Activated T-cell treated with anti-CD3 and anti-CD28 coated beads, Interleukin-2, amount 50 U/mL, for 24 hours (primary cell): ENCODE measurements around the gene SMIM11.

Source experiments
- DNase-seq: peaks from one replicate; pipeline ENCODE4 v3.0.0-alpha.2; 2020
- H3K27ac Mint-ChIP-seq: 2 replicates; pipeline ENCODE4 v1.8.0; 2020; ENCODE audit warnings: mild to moderate bottlenecking, mixed read lengths
- H3K27me3 Mint-ChIP-seq: 2 replicates; pipeline ENCODE4 v1.8.0; 2020; ENCODE audit warnings: mixed read lengths
- H3K36me3 Mint-ChIP-seq: 2 replicates; pipeline ENCODE4 v1.8.0; 2020; ENCODE audit warnings: low read depth, mixed read lengths
- H3K4me1 Mint-ChIP-seq: 2 replicates; pipeline ENCODE4 v1.8.0; 2020; ENCODE audit warnings: low read depth, mixed read lengths
- H3K4me3 Mint-ChIP-seq: 2 replicates; pipeline ENCODE4 v1.8.0; 2020; ENCODE audit warnings: mild to moderate bottlenecking, moderate library complexity, mixed read lengths
- H3K9me3 Mint-ChIP-seq: 2 replicates; pipeline ENCODE4 v1.8.0; 2020; ENCODE audit warnings: mixed read lengths

Gene SMIM11

GRCh38 chr21:34345091-34345871 lies 30.0 kb upstream of the SMIM11 start:
- H3K27me3 Mint-ChIP-seq = no peaks in the 10 kb centered on the region
- H3K36me3 Mint-ChIP-seq = no peaks in the 10 kb centered on the region
- no peak overlapping the region for H3K4me3 Mint-ChIP-seq
- no peak overlapping the region for H3K27ac Mint-ChIP-seq
- no peaks in the 10 kb centered on the region for H3K9me3 Mint-ChIP-seq
- DNase-seq = no peak
- H3K4me1 Mint-ChIP-seq = peaks cover 8% of the 10 kb centered on the region

GRCh38 chr21:34345892-34346291 lies 29.4 kb upstream of the SMIM11 start:
- Mint-ChIP-seq H3K4me1 (peaks cover 4% of the 10 kb centered on the region), H3K27ac (no peak overlapping the region), H3K36me3 (no peaks in the 10 kb centered on the region), H3K9me3 (no peaks in the 10 kb centered on the region), H3K4me3 (no peak overlapping the region), H3K27me3 (no peaks in the 10 kb centered on the region)
- DNase-seq = no peak

- no peak for DNase-seq
- Mint-ChIP-seq H3K4me3 (no peak overlapping the region), H3K4me1 (peaks cover 7% of the 10 kb centered on the region), H3K9me3 (no peaks in the 10 kb centered on the region), H3K36me3 (no peaks in the 10 kb centered on the region), H3K27ac (no peak overlapping the region), H3K27me3 (no peaks in the 10 kb centered on the region)
Observed at GRCh38 chr21:34348890-34349519, 26.3 kb upstream of the SMIM11 start.

- Mint-ChIP-seq H3K4me1 (peaks cover 7% of the 10 kb centered on the region), H3K27ac (no peak overlapping the region), H3K9me3 (no peaks in the 10 kb centered on the region), H3K36me3 (no peaks in the 10 kb centered on the region), H3K4me3 (no peak overlapping the region), H3K27me3 (peaks cover 16% of the 10 kb centered on the region)
- no peak for DNase-seq
Observed at GRCh38 chr21:34351786-34352241, 23.5 kb upstream of the SMIM11 start.

GRCh38 chr21:34352556-34352955 lies 22.8 kb upstream of the SMIM11 start:
- Mint-ChIP-seq H3K4me3 (no peak overlapping the region), H3K36me3 (no peaks in the 10 kb centered on the region), H3K27ac (no peak overlapping the region), H3K9me3 (no peaks in the 10 kb centered on the region), H3K4me1 (peaks cover 7% of the 10 kb centered on the region), H3K27me3 (peaks cover 22% of the 10 kb centered on the region)
- DNase-seq = no peak

GRCh38 chr21:34353182-34353581 lies 22.1 kb upstream of the SMIM11 start:
- Mint-ChIP-seq H3K9me3 (no peaks in the 10 kb centered on the region), H3K27me3 (peaks cover 23% of the 10 kb centered on the region), H3K27ac (no peak overlapping the region), H3K4me3 (no peak overlapping the region), H3K4me1 (peaks cover 2% of the 10 kb centered on the region), H3K36me3 (no peaks in the 10 kb centered on the region)
- no peak for DNase-seq

- no peaks in the 10 kb centered on the region for H3K36me3 Mint-ChIP-seq
- peaks cover 2% of the 10 kb centered on the region for H3K4me1 Mint-ChIP-seq
- no peak overlapping the region for H3K4me3 Mint-ChIP-seq
- peaks cover 3% of the 10 kb centered on the region for H3K9me3 Mint-ChIP-seq
- no peak overlapping the region for H3K27ac Mint-ChIP-seq
- peaks cover 29% of the 10 kb centered on the region for H3K27me3 Mint-ChIP-seq
- DNase-seq = no peak
Observed at GRCh38 chr21:34354836-34355235, 20.5 kb upstream of the SMIM11 start.

- Mint-ChIP-seq H3K27ac (no peak overlapping the region), H3K27me3 (peaks cover 29% of the 10 kb centered on the region), H3K36me3 (no peaks in the 10 kb centered on the region), H3K4me3 (no peak overlapping the region), H3K9me3 (peaks cover 3% of the 10 kb centered on the region), H3K4me1 (peaks cover 2% of the 10 kb centered on the region)
- no peak for DNase-seq
Observed at GRCh38 chr21:34355570-34355969, 19.7 kb upstream of the SMIM11 start.

- Mint-ChIP-seq H3K36me3 (no peaks in the 10 kb centered on the region), H3K27ac (no peak overlapping the region), H3K4me3 (no peak overlapping the region), H3K4me1 (peaks cover 8% of the 10 kb centered on the region), H3K9me3 (peaks cover 3% of the 10 kb centered on the region), H3K27me3 (peaks cover 38% of the 10 kb centered on the region)
- no peak for DNase-seq
Observed at GRCh38 chr21:34357889-34358288, 17.4 kb upstream of the SMIM11 start.

GRCh38 chr21:34358866-34359265 lies 16.4 kb upstream of the SMIM11 start:
- peaks cover 40% of the 10 kb centered on the region for H3K27me3 Mint-ChIP-seq
- DNase-seq = no peak

GRCh38 chr21:34360488-34361241 lies 14.6 kb upstream of the SMIM11 start:
- Mint-ChIP-seq H3K27me3 (peaks cover 32% of the 10 kb centered on the region), H3K4me3 (no peak overlapping the region), H3K4me1 (peaks cover 6% of the 10 kb centered on the region), H3K36me3 (no peaks in the 10 kb centered on the region), H3K27ac (no peak overlapping the region), H3K9me3 (peaks cover 3% of the 10 kb centered on the region)
- DNase-seq = no peak

More at GRCh38 chr21:34358866-34359265, 16.4 kb upstream of the SMIM11 start:
- peaks cover 6% of the 10 kb centered on the region for H3K4me1 Mint-ChIP-seq
- H3K27ac Mint-ChIP-seq = no peak overlapping the region
- no peak overlapping the region for H3K4me3 Mint-ChIP-seq
- H3K9me3 Mint-ChIP-seq = peaks cover 3% of the 10 kb centered on the region
- H3K36me3 Mint-ChIP-seq = no peaks in the 10 kb centered on the region

- Mint-ChIP-seq H3K9me3 (peaks cover 3% of the 10 kb centered on the region), H3K27ac (no peak overlapping the region), H3K27me3 (peaks cover 22% of the 10 kb centered on the region), H3K4me3 (no peak overlapping the region), H3K4me1 (peaks cover 6% of the 10 kb centered on the region), H3K36me3 (no peaks in the 10 kb centered on the region)
- DNase-seq = no peak
Observed at GRCh38 chr21:34362136-34362444, 13.2 kb upstream of the SMIM11 start.

- Mint-ChIP-seq H3K4me3 (no peak overlapping the region), H3K27ac (no peak overlapping the region), H3K9me3 (peaks cover 3% of the 10 kb centered on the region), H3K27me3 (peaks cover 17% of the 10 kb centered on the region), H3K36me3 (no peaks in the 10 kb centered on the region), H3K4me1 (peaks cover 6% of the 10 kb centered on the region)
- DNase-seq = no peak
Observed at GRCh38 chr21:34362670-34363069, 12.6 kb upstream of the SMIM11 start.

GRCh38 chr21:34363733-34364132 lies 11.6 kb upstream of the SMIM11 start, which contains the start of gene KCNE2:
Gene KCNE2 (plus strand): TSS chr21:34364006. CDS start chr21:34370479, 6,473 bp downstream.
- Mint-ChIP-seq H3K27ac (no peak within 1 kb of the TSS), H3K27me3 (peaks cover 14% of the 10 kb centered on the region), H3K4me1 (peaks cover 6% of the 10 kb centered on the region), H3K36me3 (no peaks in the 10 kb centered on the region), H3K4me3 (no peak within 1 kb of the TSS), H3K9me3 (peaks cover 2% of the 10 kb centered on the region)
- DNase-seq = no peak

- Mint-ChIP-seq H3K4me3 (no peak overlapping the region), H3K36me3 (no peaks in the 10 kb centered on the region), H3K27me3 (peaks cover 21% of the 10 kb centered on the region), H3K27ac (no peak overlapping the region), H3K4me1 (peaks cover 6% of the 10 kb centered on the region), H3K9me3 (no peaks in the 10 kb centered on the region)
- DNase-seq = no peak
Observed at GRCh38 chr21:34364921-34365320, 10.4 kb upstream of the SMIM11 start.
